Measurements from ENCODE around the gene CRAMP1. TPM values are rescaled to one million over a fixed set of nuclear protein-coding genes. Genes with fewer than 3 reads are reported as not detected.
A peak's percentile ranks its signal among the peaks of the same experiment; 100 is the strongest.

CRAMP1 gene
- total RNA-seq, 1 experiment from 2014 or later = 28.8 TPM

DNA sequence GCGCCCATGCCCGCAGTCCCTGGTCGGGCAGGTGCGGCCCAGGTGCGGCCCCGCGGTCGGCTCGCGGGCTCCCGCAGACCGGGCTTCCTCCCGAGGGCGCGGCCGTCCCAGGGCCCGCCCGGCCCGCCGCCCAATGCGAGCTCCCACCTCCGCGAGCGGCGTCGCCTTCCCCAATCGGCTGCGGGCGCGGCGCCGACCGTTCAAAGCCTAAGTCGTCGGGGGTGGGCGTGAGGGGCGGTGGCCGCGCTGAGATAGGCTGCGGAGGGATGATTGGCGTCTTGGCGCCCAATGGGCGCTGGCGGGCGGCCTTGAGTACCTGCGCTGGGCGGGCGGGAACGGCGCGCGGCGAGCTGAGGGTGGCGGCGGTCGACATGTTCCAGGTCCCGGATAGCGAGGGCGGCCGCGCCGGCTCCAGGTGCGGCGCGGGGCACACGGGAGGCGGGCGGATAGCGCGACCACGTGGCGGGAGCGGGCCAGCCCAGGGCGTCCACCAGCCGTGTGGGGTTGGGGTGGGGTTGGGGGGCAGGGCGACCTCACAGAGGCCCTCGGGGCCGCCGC, 65.9 kb downstream of the CRAMP1 start, which contains the start of gene JPT2:
Gene JPT2, plus strand, starts transcription at position 338 of the 558 bp plus-strand sequence. Its CDS starts 34 bp downstream, at position 372.
- peaks cover 18% of the 10 kb centered on the region for H3K4me1 ChIP-seq (ENCODE audit: control insufficient read depth, insufficient read depth, low read length)
- H3K4me3 ChIP-seq (ENCODE audit: low read depth in 2 of 2, low read length in 2 of 2) = peak within 1 kb of the TSS; percentile 72 to 92
- DNase-seq (ENCODE audit: low read depth, low spot score) = peak; percentile 86
- intact Hi-C loops (cut with micrococcal nuclease; ENCODE audit: unreplicated experiment) (no loop called here), in situ Hi-C loops (cut with HindIII; ENCODE audit: low pct_unique_long_range_greater_than_20kb, low sequenced_read_pairs) (no loop called here)
- no peaks in the 10 kb centered on the region for H3K27me3 ChIP-seq (ENCODE audit: control insufficient read depth, insufficient read depth, low read length)
- H3K36me3 ChIP-seq (ENCODE audit: control insufficient read depth, insufficient read depth, low read length) = no peaks in the 10 kb centered on the region; the same call in none of the 2 replicates
- ChIA-PET POLR2A (interaction anchor here (0.5 to 0.7 kb wide), 2 partner anchors 23 to 27 kb away, joined by 5 to 12 read pairs; no protein-coding TSS in a partner anchor), CTCF (no interaction called here)
- H3K9me3 ChIP-seq (ENCODE audit: control insufficient read depth, insufficient read depth, low read depth, low read length) = no peaks in the 10 kb centered on the region
- TF ChIP-seq, protein P1, sequence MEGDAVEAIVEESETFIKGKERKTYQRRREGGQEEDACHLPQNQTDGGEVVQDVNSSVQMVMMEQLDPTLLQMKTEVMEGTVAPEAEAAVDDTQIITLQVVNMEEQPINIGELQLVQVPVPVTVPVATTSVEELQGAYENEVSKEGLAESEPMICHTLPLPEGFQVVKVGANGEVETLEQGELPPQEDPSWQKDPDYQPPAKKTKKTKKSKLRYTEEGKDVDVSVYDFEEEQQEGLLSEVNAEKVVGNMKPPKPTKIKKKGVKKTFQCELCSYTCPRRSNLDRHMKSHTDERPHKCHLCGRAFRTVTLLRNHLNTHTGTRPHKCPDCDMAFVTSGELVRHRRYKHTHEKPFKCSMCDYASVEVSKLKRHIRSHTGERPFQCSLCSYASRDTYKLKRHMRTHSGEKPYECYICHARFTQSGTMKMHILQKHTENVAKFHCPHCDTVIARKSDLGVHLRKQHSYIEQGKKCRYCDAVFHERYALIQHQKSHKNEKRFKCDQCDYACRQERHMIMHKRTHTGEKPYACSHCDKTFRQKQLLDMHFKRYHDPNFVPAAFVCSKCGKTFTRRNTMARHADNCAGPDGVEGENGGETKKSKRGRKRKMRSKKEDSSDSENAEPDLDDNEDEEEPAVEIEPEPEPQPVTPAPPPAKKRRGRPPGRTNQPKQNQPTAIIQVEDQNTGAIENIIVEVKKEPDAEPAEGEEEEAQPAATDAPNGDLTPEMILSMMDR (IDR thresholded peaks at IDR 0.05) = no peak
- TF ChIP-seq SIN3A (IDR thresholded peaks at IDR 0.05; ENCODE audit: borderline replicate concordance, insufficient read depth, low read depth, low read length) (peak; percentile 15; the same call in 1 of the 2 replicates), POLR2AphosphoS5 (IDR thresholded peaks at IDR 0.05; ENCODE audit: low read depth, low read length) (peak; percentile 37; the same call in 1 of the 2 replicates), TCF7L2 (IDR thresholded peaks at IDR 0.05; ENCODE audit: low read depth, low read length) (peak; percentile 96)
- peak within 1 kb of the TSS; percentile 97 for H3K27ac ChIP-seq (ENCODE audit: low read length)
- peak; percentile 96 for ATAC-seq
- no TSS peak for BruUV-seq (replicated peaks)

DNA sequence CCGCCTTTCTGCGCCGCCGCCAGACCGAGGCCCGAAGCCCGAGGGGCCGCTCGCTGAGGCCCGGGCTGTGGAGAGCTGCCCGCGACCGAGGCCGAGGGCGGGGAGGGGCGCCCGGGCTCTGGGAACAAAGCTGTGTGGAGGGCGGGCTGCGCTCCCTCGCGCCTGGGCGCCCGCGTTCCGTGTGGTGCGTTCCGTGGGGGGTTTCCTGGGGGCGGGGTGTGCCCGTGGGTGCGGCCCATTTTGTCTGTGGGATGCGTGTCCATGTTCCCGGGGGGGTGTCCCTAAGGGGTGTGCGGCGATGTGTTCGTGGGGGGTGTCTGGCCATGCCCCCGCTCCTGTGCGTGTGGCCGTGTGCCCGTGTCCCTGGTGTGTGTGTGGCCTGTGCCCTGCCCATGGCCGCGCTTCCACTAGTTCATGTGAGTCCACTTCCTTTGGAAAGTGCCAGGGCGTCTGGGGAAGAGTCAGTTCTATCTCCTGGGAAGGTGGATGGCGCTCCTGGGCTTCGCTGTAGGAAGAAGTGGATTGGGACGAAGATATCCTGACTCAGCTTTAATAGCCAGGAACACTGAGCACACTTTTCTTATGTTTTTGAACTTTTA, 66.4 kb downstream of the CRAMP1 start:
- no peak; the same call in 1 of the 2 replicates for TF ChIP-seq POLR2AphosphoS5 (IDR thresholded peaks at IDR 0.05; ENCODE audit: low read depth, low read length)
- TF ChIP-seq SIN3A (IDR thresholded peaks at IDR 0.05; ENCODE audit: borderline replicate concordance, insufficient read depth, low read depth, low read length) = no peak; the same call in 1 of the 2 replicates
- TF ChIP-seq TCF7L2 (IDR thresholded peaks at IDR 0.05; ENCODE audit: low read depth, low read length) = no peak
- TF ChIP-seq, protein P2, sequence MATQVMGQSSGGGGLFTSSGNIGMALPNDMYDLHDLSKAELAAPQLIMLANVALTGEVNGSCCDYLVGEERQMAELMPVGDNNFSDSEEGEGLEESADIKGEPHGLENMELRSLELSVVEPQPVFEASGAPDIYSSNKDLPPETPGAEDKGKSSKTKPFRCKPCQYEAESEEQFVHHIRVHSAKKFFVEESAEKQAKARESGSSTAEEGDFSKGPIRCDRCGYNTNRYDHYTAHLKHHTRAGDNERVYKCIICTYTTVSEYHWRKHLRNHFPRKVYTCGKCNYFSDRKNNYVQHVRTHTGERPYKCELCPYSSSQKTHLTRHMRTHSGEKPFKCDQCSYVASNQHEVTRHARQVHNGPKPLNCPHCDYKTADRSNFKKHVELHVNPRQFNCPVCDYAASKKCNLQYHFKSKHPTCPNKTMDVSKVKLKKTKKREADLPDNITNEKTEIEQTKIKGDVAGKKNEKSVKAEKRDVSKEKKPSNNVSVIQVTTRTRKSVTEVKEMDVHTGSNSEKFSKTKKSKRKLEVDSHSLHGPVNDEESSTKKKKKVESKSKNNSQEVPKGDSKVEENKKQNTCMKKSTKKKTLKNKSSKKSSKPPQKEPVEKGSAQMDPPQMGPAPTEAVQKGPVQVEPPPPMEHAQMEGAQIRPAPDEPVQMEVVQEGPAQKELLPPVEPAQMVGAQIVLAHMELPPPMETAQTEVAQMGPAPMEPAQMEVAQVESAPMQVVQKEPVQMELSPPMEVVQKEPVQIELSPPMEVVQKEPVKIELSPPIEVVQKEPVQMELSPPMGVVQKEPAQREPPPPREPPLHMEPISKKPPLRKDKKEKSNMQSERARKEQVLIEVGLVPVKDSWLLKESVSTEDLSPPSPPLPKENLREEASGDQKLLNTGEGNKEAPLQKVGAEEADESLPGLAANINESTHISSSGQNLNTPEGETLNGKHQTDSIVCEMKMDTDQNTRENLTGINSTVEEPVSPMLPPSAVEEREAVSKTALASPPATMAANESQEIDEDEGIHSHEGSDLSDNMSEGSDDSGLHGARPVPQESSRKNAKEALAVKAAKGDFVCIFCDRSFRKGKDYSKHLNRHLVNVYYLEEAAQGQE (IDR thresholded peaks at IDR 0.05; ENCODE audit: insufficient read depth in 1 of 2, low read depth in 2 of 2, low read length in 1 of 2) = no peak
- TF ChIP-seq, protein P1 (IDR thresholded peaks at IDR 0.05) = no peak
- no peaks in the 10 kb centered on the region for H3K9me3 ChIP-seq (ENCODE audit: control insufficient read depth, insufficient read depth, low read depth, low read length)
- CTCF ChIA-PET = no interaction called here
- ATAC-seq = peak; percentile 43
- no peaks in the 10 kb centered on the region for H3K27me3 ChIP-seq (ENCODE audit: control insufficient read depth, insufficient read depth, low read length)
- H3K4me3 ChIP-seq (ENCODE audit: low read depth in 2 of 2, low read length in 2 of 2) = peak overlapping the region; percentile 72 to 92
- POLR2A ChIA-PET = interaction anchor here (0.5 to 0.7 kb wide), 2 partner anchors 24 to 27 kb away, joined by 5 to 12 read pairs; no protein-coding TSS in a partner anchor
- H3K36me3 ChIP-seq (ENCODE audit: control insufficient read depth, insufficient read depth, low read length) = no peaks in the 10 kb centered on the region; the same call in none of the 2 replicates
- no TSS peak for BruUV-seq (replicated peaks)
- DNase-seq (ENCODE audit: low read depth, low spot score) = no peak
- in situ Hi-C loops (cut with HindIII; ENCODE audit: low pct_unique_long_range_greater_than_20kb, low sequenced_read_pairs) (no loop called here), intact Hi-C loops (cut with micrococcal nuclease; ENCODE audit: unreplicated experiment) (no loop called here)
- H3K4me1 ChIP-seq (ENCODE audit: control insufficient read depth, insufficient read depth, low read length) = peaks cover 18% of the 10 kb centered on the region
- peak overlapping the region; percentile 97 for H3K27ac ChIP-seq (ENCODE audit: low read length)
